Right ventricle myocardium superior (tissue), 1 donor: ENCODE measurements around the gene FGL2. TPM values are rescaled to one million over a fixed set of nuclear protein-coding genes. Genes with fewer than 3 reads are reported as not detected.
"Not testable (repeated sequence)": the region's sequence is repeated elsewhere in the genome, so short reads cannot be mapped to it uniquely, and the experiment has no call there.

Experiments used
- ATAC-seq: fragments of 200-7000 bp; cut with Tn5 transposase; one replicate; pipeline ENCODE4 v1.9.1; 2020; ENCODE audit warnings: mild to moderate bottlenecking; ENCODE audit not compliant: poor library complexity
- DNase-seq: peaks from one replicate; pipeline ENCODE4 v3.0.0-alpha.2; 2020
- intact Hi-C: fragments of 100-400 bp; cut with DNase I; formaldehyde crosslinking; loops from one replicate; pipeline ENCODE4 v1.11.2; 2022
- long read RNA-seq: library from polyadenylated mRNA; unstranded; transcript quantifications from one replicate; pipeline ENCODE4 v2.0.0, GENCODE V29; 2021
- total RNA-seq: library from RNA; stranded (reverse); fragmentation: NEBNext Ultra II Directional; extraction: Animal tissue kit (Norgen Biotek cat#: 25700); gene quantifications from one replicate; pipeline ENCODE4 v1.2.1, GENCODE V29; 2021
- donor health status: DM: no; HTN: yes; CAD: no; lungs with severe emphysema.

The FGL2 gene
- 11.5 TPM for total RNA-seq
- long read RNA-seq, full-length matches to known transcripts: 8 of 9 reads
- long read RNA-seq, partial matches to known transcripts: 0 of 9 reads
- long read RNA-seq, other reads (novel, unspliced or antisense): 1 of 9 reads

GRCh38 chr7:77199013-77199966, at the start of gene FGL2:
Gene FGL2 (minus strand): TSS chr7:77199819. CDS start chr7:77199793, 26 bp downstream.
- DNase-seq (peak; percentile 74), ATAC-seq (peak; percentile 89)
- intact Hi-C loops: no loop called here

- intact Hi-C loops: no loop called here
- no peak for DNase-seq
- ATAC-seq: no peak
These were observed 48.5 kb upstream of the FGL2 start for GRCh38 chr7:77248154-77248553.

- ATAC-seq (no peak), DNase-seq (peak; percentile 83)
- intact Hi-C loops: no loop called here
These were observed 47.7 kb upstream of the FGL2 start for GRCh38 chr7:77247206-77247850.

- ATAC-seq (peak; percentile 30), DNase-seq (no peak)
- intact Hi-C loops: no loop called here
These were observed 46.5 kb upstream of the FGL2 start for GRCh38 chr7:77246026-77246640.

GRCh38 chr7:77245015-77245755, 45.6 kb upstream of the FGL2 start:
- intact Hi-C loops: no loop called here
- peak; percentile 88 for ATAC-seq
- DNase-seq: peak; percentile 67

GRCh38 chr7:77244222-77244934, 44.8 kb upstream of the FGL2 start:
- intact Hi-C loops: no loop called here
- DNase-seq: no peak
- peak; percentile 53 for ATAC-seq

- intact Hi-C loops: no loop called here
- DNase-seq: no peak
- no peak for ATAC-seq
These were observed 42.9 kb upstream of the FGL2 start for GRCh38 chr7:77242554-77242953.

GRCh38 chr7:77242068-77242467, 42.4 kb upstream of the FGL2 start:
- intact Hi-C loops: no loop called here
- DNase-seq (no peak), ATAC-seq (peak; percentile 37)

- intact Hi-C loops: no loop called here
- ATAC-seq: no peak
- DNase-seq: no peak
These were observed 39.9 kb upstream of the FGL2 start for GRCh38 chr7:77239471-77239870.

GRCh38 chr7:77238703-77239136, 39.1 kb upstream of the FGL2 start:
- ATAC-seq: peak; percentile 34
- intact Hi-C loops: no loop called here
- DNase-seq: peak; percentile 47

GRCh38 chr7:77235276-77235675, 35.7 kb upstream of the FGL2 start:
- DNase-seq (no peak), ATAC-seq (no peak)
- intact Hi-C loops: no loop called here

GRCh38 chr7:77232467-77232866, 32.8 kb upstream of the FGL2 start:
- ATAC-seq: no peak
- DNase-seq: no peak
- intact Hi-C loops: no loop called here

GRCh38 chr7:77228795-77229194, 29.2 kb upstream of the FGL2 start:
- intact Hi-C loops, DNase-seq, ATAC-seq: not testable (repeated sequence)

GRCh38 chr7:77226357-77226839, 26.8 kb upstream of the FGL2 start:
- DNase-seq (no peak), ATAC-seq (no peak)
- intact Hi-C loops: no loop called here

GRCh38 chr7:77223261-77223660, 23.6 kb upstream of the FGL2 start:
- peak; percentile 45 for ATAC-seq
- no peak for DNase-seq
- intact Hi-C loops: no loop called here

- intact Hi-C loops: no loop called here
- DNase-seq: no peak
These were observed 23.2 kb upstream of the FGL2 start for GRCh38 chr7:77222819-77223218.

GRCh38 chr7:77222065-77222464, 22.4 kb upstream of the FGL2 start:
- no peak for DNase-seq
- peak; percentile 55 for ATAC-seq
- intact Hi-C loops: no loop called here

More at GRCh38 chr7:77222819-77223218, 23.2 kb upstream of the FGL2 start:
- no peak for ATAC-seq
